H9 (cell line): ENCODE results near the gene MICOS13. TPM values are rescaled to one million over a fixed set of nuclear protein-coding genes. Genes with fewer than 3 reads are reported as not detected.

ENCODE experiments used
- DNase-seq: peaks from one replicate; pipeline ENCODE4 v3.0.0-alpha.2; 2017
- H2AFZ ChIP-seq: one replicate; pipeline ENCODE4 v1.6.1; 2013; ENCODE audit warnings: mild to moderate bottlenecking, low read length, control low read depth, moderate library complexity
- H2AK5ac ChIP-seq: 2 replicates; pipeline ENCODE4 v1.6.1; 2013; ENCODE audit warnings: low read length, control low read depth, mixed read lengths; ENCODE audit not compliant: insufficient read length
- H2BK120ac ChIP-seq: one replicate; pipeline ENCODE4 v1.6.1; 2013; ENCODE audit warnings: low read depth, mild to moderate bottlenecking, low read length, control low read depth, inconsistent platforms; ENCODE audit not compliant: poor library complexity, severe bottlenecking
- H2BK12ac ChIP-seq: 2 replicates; pipeline ENCODE4 v1.6.1; 2013; ENCODE audit warnings: low read length, control low read depth, mixed read lengths, low read depth; ENCODE audit not compliant: insufficient read length
- H2BK15ac ChIP-seq: 2 replicates; pipeline ENCODE4 v1.6.1; 2013; ENCODE audit warnings: low read depth, low read length, control low read depth
- H2BK20ac ChIP-seq: one replicate; pipeline ENCODE4 v1.6.1; 2013; ENCODE audit warnings: low read depth, mild to moderate bottlenecking, low read length, control low read depth, inconsistent platforms; ENCODE audit not compliant: poor library complexity, severe bottlenecking
- H2BK5ac ChIP-seq: 2 replicates; pipeline ENCODE4 v1.6.1; 2013; ENCODE audit warnings: low read length, control low read depth, mixed read lengths; ENCODE audit not compliant: insufficient read length
- H3K14ac ChIP-seq: 2 replicates; pipeline ENCODE4 v1.6.1; 2013; ENCODE audit warnings: low read length, control low read depth; ENCODE audit not compliant: insufficient read depth
- H3K18ac ChIP-seq: 2 replicates; pipeline ENCODE4 v1.6.1; 2013; ENCODE audit warnings: low read depth, mild to moderate bottlenecking, mixed read lengths, low read length, control low read depth; ENCODE audit not compliant: insufficient read length
- H3K23ac ChIP-seq: 2 replicates; pipeline ENCODE4 v1.6.1; 2013; ENCODE audit warnings: low read length, control low read depth, mixed read lengths, low read depth; ENCODE audit not compliant: insufficient read length
- H3K23me2 ChIP-seq: 2 replicates; pipeline ENCODE4 v1.6.1; 2013; ENCODE audit warnings: low read depth, mild to moderate bottlenecking, mixed read lengths, low read length, control low read depth; ENCODE audit not compliant: insufficient read length, poor library complexity, severe bottlenecking
- H3K27ac ChIP-seq: 2 replicates; pipeline ENCODE4 v1.5.1; 2013; ENCODE audit warnings: low read length, control low read depth, mixed read lengths, low read depth; ENCODE audit not compliant: insufficient read length
- H3K27me3 ChIP-seq: 2 replicates; pipeline ENCODE4 v1.6.1; 2013; ENCODE audit warnings: low read length, control low read depth, inconsistent platforms; ENCODE audit not compliant: insufficient read depth
- H3K4ac ChIP-seq: 2 replicates; pipeline ENCODE4 v1.6.1; 2013; ENCODE audit warnings: low read depth, mild to moderate bottlenecking, control low read depth, inconsistent platforms, low read length, moderate library complexity
- H3K4me1 ChIP-seq: 2 replicates; pipeline ENCODE4 v1.6.1; 2013; ENCODE audit warnings: low read length, control low read depth, inconsistent platforms; ENCODE audit not compliant: insufficient read depth
- H3K4me2 ChIP-seq: 2 replicates; pipeline ENCODE4 v1.6.1; 2013; ENCODE audit warnings: low read length, control low read depth, mixed read lengths; ENCODE audit not compliant: insufficient read length, insufficient read depth
- H3K56ac ChIP-seq: 2 replicates; pipeline ENCODE4 v1.6.1; 2013; ENCODE audit warnings: low read depth, mild to moderate bottlenecking, mixed read lengths, low read length, control low read depth; ENCODE audit not compliant: insufficient read length
- H3K79me1 ChIP-seq: 2 replicates; pipeline ENCODE4 v1.6.1; 2013; ENCODE audit warnings: low read depth, mild to moderate bottlenecking, moderate library complexity, low read length, control low read depth, inconsistent platforms; ENCODE audit not compliant: insufficient read depth, poor library complexity, severe bottlenecking
- H3K79me2 ChIP-seq: 2 replicates; pipeline ENCODE4 v1.6.1; 2013; ENCODE audit warnings: low read length, control low read depth, inconsistent platforms; ENCODE audit not compliant: insufficient read depth
- H3K9ac ChIP-seq: 2 replicates; pipeline ENCODE4 v1.6.1; 2013; ENCODE audit warnings: low read length, control low read depth, mixed read lengths; ENCODE audit not compliant: insufficient read length; ENCODE audit errors: extremely low read depth
- H3K9me3 ChIP-seq: one replicate; pipeline ENCODE4 v1.6.1; 2013; ENCODE audit warnings: low read depth, low read length, inconsistent platforms; ENCODE audit not compliant: control insufficient read depth
- H3T11ph ChIP-seq: one replicate; pipeline ENCODE4 v1.6.1; 2013; ENCODE audit warnings: mild to moderate bottlenecking, low read length, control low read depth, inconsistent platforms
- H4K20me1 ChIP-seq: one replicate; pipeline ENCODE4 v1.6.1; 2013; ENCODE audit not compliant: control insufficient read depth, insufficient read length, insufficient read depth
- H4K5ac ChIP-seq: 2 replicates; pipeline ENCODE4 v1.6.1; 2013; ENCODE audit warnings: low read depth, mild to moderate bottlenecking, mixed read lengths, low read length, control low read depth; ENCODE audit not compliant: insufficient read length
- H4K8ac ChIP-seq: replicated peaks from 2 replicates; pipeline ENCODE4 v1.6.1; 2013; ENCODE audit warnings: low read length, control low read depth, mixed read lengths, low read depth; ENCODE audit not compliant: insufficient read length
- H4K91ac ChIP-seq: 2 replicates; pipeline ENCODE4 v1.6.1; 2013; ENCODE audit warnings: low read depth, mild to moderate bottlenecking, moderate library complexity, mixed read lengths, low read length, control low read depth; ENCODE audit not compliant: insufficient read length
- H3K27ac Mint-ChIP-seq, 3 experiments: 2 replicates in 2 of 3; 3 replicates in 1 of 3; pipeline ENCODE4 v1.8.0; 2020 to 2021; ENCODE audit warnings: mixed read lengths in 3 of 3, mild to moderate bottlenecking in 1 of 3, moderate library complexity in 1 of 3
- H3K27me3 Mint-ChIP-seq: 2 replicates; pipeline ENCODE4 v1.8.0; 2021; ENCODE audit warnings: low read depth, mild to moderate bottlenecking, moderate library complexity, mixed read lengths
- H3K36me3 Mint-ChIP-seq, 3 experiments: 2 replicates in 2 of 3; 3 replicates in 1 of 3; pipeline ENCODE4 v1.8.0; 2020 to 2021; ENCODE audit warnings: low read depth in 3 of 3, mixed read lengths in 3 of 3; ENCODE audit not compliant: insufficient read depth in 1 of 3
- H3K4me1 Mint-ChIP-seq, 2 experiments: 2 replicates each; pipeline ENCODE4 v1.8.0; 2020; ENCODE audit warnings: mixed read lengths in 2 of 2
- H3K4me3 Mint-ChIP-seq, 2 experiments: 2 replicates in 1 of 2; 3 replicates in 1 of 2; pipeline ENCODE4 v1.8.0; 2020 to 2021; ENCODE audit warnings: mild to moderate bottlenecking in 2 of 2, mixed read lengths in 2 of 2, moderate library complexity in 1 of 2
- H3K9me3 Mint-ChIP-seq, 2 experiments: 2 replicates in 1 of 2; 3 replicates in 1 of 2; pipeline ENCODE4 v1.8.0; 2020; ENCODE audit warnings: mild to moderate bottlenecking in 2 of 2, mixed read lengths in 2 of 2, moderate library complexity in 1 of 2
- CTCF ChIP-seq: fragments of 200-600 bp; sonication (generic); conservative IDR thresholded peaks from 3 replicates; pipeline ENCODE4 v1.8.0; 2021; ENCODE audit warnings: antibody characterized with exemption, mild to moderate bottlenecking
- WGBS: extraction: QIAGEN DNeasy Blood & Tissue Kit; methylation state at CpG from one replicate; pipeline ENCODE4 v1.1.7; 2013; ENCODE audit warnings: missing lambda C conversion rate, low lambda C conversion rate, mixed read lengths; ENCODE audit not compliant: insufficient read length; ENCODE audit errors: extremely low coverage; 5-methylcytosine and 5-hydroxymethylcytosine counted together
- total RNA-seq: library from RNA; stranded (reverse); gene quantifications from 2 replicates; pipeline ENCODE4 v1.2.1, GENCODE V29; 2021

MICOS13 gene
- total RNA-seq, 1 experiment from 2014 or later = 23.8 TPM

DNA sequence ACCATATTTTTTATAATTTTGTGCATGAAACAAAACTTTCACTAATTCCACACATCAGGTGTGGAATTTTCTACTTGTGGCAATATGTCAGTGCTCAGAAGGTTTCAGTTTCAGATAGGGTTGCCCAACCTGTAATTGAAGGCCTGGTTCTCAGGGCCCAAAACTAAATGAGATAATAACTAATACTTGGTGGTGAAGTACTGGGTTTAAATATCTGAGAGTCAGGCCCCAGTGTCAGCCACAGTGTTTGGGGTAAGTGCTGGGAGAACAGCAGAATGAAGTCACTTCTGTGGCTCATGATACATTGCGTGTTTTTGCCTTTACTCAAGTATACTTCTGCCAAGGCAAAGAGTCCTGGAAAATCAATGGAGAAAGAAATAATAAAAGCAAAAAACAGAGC lies 51.9 kb downstream of the MICOS13 start:
- no peak overlapping the region for H3K56ac ChIP-seq
- Mint-ChIP-seq H3K4me3 (no peak overlapping the region), H3K4me1 (peaks cover 27 to 31% of the 10 kb centered on the region in 2 experiments), H3K36me3 (peaks cover 33 to 81% (median 64%) of the 10 kb centered on the region in 3 experiments), H3K27me3 (no peaks in the 10 kb centered on the region), H3K27ac (no peak overlapping the region), H3K9me3 (no peaks in the 10 kb centered on the region)
- no peak overlapping the region for H2BK5ac ChIP-seq
- WGBS = no CpG with 5 or more reads among the region's 1 CpG
- TF ChIP-seq CTCF = no peak
- H3K4ac ChIP-seq = no peak overlapping the region
- H3K14ac ChIP-seq = no peak overlapping the region
- H2BK15ac ChIP-seq = no peak overlapping the region
- H2BK120ac ChIP-seq = no peak overlapping the region
- no peak overlapping the region for H2BK20ac ChIP-seq
- peaks cover 75% of the 10 kb centered on the region for H3K79me2 ChIP-seq
- peaks cover 29% of the 10 kb centered on the region for H3K79me1 ChIP-seq
- no peaks in the 10 kb centered on the region for H3K9me3 ChIP-seq
- H3K23ac ChIP-seq = no peak overlapping the region
- H3K4me2 ChIP-seq = no peak overlapping the region
- H3K27ac ChIP-seq = no peak overlapping the region
- H3K4me1 ChIP-seq = no peaks in the 10 kb centered on the region
- no peak overlapping the region for H4K5ac ChIP-seq
- no peak overlapping the region for H3T11ph ChIP-seq
- H3K18ac ChIP-seq = no peak overlapping the region
- no peaks in the 10 kb centered on the region for H3K27me3 ChIP-seq
- H4K91ac ChIP-seq = no peak overlapping the region
- no peak for DNase-seq
- no peak overlapping the region for H4K8ac ChIP-seq
- no peak overlapping the region for H3K9ac ChIP-seq
- peaks cover 9% of the 10 kb centered on the region for H3K23me2 ChIP-seq
- H2BK12ac ChIP-seq = no peak overlapping the region
- no peak overlapping the region for H2AFZ ChIP-seq
- H4K20me1 ChIP-seq = no peaks in the 10 kb centered on the region
- no peak overlapping the region for H2AK5ac ChIP-seq

Other genes with a start within 250 kb of the MICOS13 start
- gene ZNRF4, start 225.1 kb downstream of the MICOS13 start, total RNA-seq = not detected in 2 replicates
- gene TINCR, start 112.6 kb downstream of the MICOS13 start, total RNA-seq = 0.17 and 0.18 TPM in 2 replicates
- 70.3 and 76.1 TPM in 2 replicates for gene SAFB2, start 57.7 kb downstream of the MICOS13 start, total RNA-seq
- 107 and 110 TPM in 2 replicates for gene SAFB, start 57.4 kb downstream of the MICOS13 start, total RNA-seq
- gene HSD11B1L, start 511 bp upstream of the MICOS13 start, total RNA-seq = 8.0 and 9.3 TPM in 2 replicates
- gene RPL36, start 9.8 kb upstream of the MICOS13 start, total RNA-seq = 1,066 and 1,074 TPM in 2 replicates
- gene LONP1, start 39.6 kb upstream of the MICOS13 start, total RNA-seq = 108 and 113 TPM in 2 replicates
- not detected in 2 replicates for gene CATSPERD, start 40.1 kb upstream of the MICOS13 start, total RNA-seq
- 7.1 and 8.1 TPM in 2 replicates for gene PRR22, start 104.2 kb upstream of the MICOS13 start, total RNA-seq
- gene DUS3L, start 110.6 kb upstream of the MICOS13 start, total RNA-seq = 61.8 and 67.0 TPM in 2 replicates
- 4.5 and 4.6 TPM in 2 replicates for gene NRTN, start 124.6 kb upstream of the MICOS13 start, total RNA-seq
- 0.13 TPM in 1 of 2 replicates, not detected in the other for gene FUT6, start 159.2 kb upstream of the MICOS13 start, total RNA-seq
- not detected in 2 replicates for gene FUT3, start 170.9 kb upstream of the MICOS13 start, total RNA-seq
- gene FUT5, start 190.0 kb upstream of the MICOS13 start, total RNA-seq = not detected in 2 replicates
- gene NDUFA11, start 223.3 kb upstream of the MICOS13 start, total RNA-seq = 282 TPM in 2 replicates
- 1.9 and 2.2 TPM in 2 replicates for gene VMAC, start 224.4 kb upstream of the MICOS13 start, total RNA-seq
- 2.3 and 2.5 TPM in 2 replicates for gene CAPS, start 233.7 kb upstream of the MICOS13 start, total RNA-seq